Spleen (tissue), 11 donors: Measurements from ENCODE around the gene SLC26A3. TPM values are rescaled to one million over a fixed set of nuclear protein-coding genes. Genes with fewer than 3 reads are reported as not detected.

Experiments used
- DNase-seq: peaks from one replicate; pipeline ENCODE4 v3.0.0-alpha.2; 2020
- H3K27ac ChIP-seq, 8 donors: fragments of 200-600 bp; sonication (generic) in 7 of 8; 1 replicate in 4 of 8; 2 replicates in 4 of 8; pipeline versions ENCODE4 v1.5.0 to v1.8.0; 2016 to 2021; ENCODE audit warnings: inconsistent platforms in 4 of 8, mild to moderate bottlenecking in 4 of 8, moderate library complexity in 1 of 8
- H3K27me3 ChIP-seq, 7 donors: fragments of 200-600 bp; sonication (generic) in 6 of 7; replicated peaks in 1 of 7; 1 replicate in 4 of 7; 2 replicates in 3 of 7; pipeline versions ENCODE4 v1.5.0 to v1.8.0; 2016 to 2021; ENCODE audit warnings: inconsistent platforms in 3 of 7, mild to moderate bottlenecking in 1 of 7
- H3K36me3 ChIP-seq, 6 donors: fragments of 200-600 bp; sonication (generic) in 5 of 6; 1 replicate in 4 of 6; 2 replicates in 2 of 6; pipeline versions ENCODE4 v1.5.0 to v1.8.0; 2016 to 2021; ENCODE audit warnings: inconsistent platforms in 2 of 6
- H3K4me1 ChIP-seq, 6 donors: fragments of 200-600 bp; sonication (generic) in 5 of 6; 1 replicate in 3 of 6; 2 replicates in 3 of 6; pipeline versions ENCODE4 v1.5.0 to v1.8.0; 2016 to 2021; ENCODE audit warnings: inconsistent platforms in 3 of 6
- H3K4me3 ChIP-seq, 8 donors: fragments of 200-600 bp; sonication (generic) in 7 of 8; 1 replicate in 4 of 8; 2 replicates in 4 of 8; pipeline versions ENCODE4 v1.5.0 to v1.8.0; 2016 to 2021; ENCODE audit warnings: inconsistent platforms in 4 of 8, mild to moderate bottlenecking in 4 of 8, moderate library complexity in 2 of 8
- H3K9me3 ChIP-seq, 8 donors: fragments of 200-600 bp; sonication (generic) in 7 of 8; 1 replicate in 4 of 8; 2 replicates in 4 of 8; pipeline versions ENCODE4 v1.5.0 to v1.8.0; 2016 to 2021; ENCODE audit warnings: inconsistent platforms in 4 of 8
- CTCF ChIP-seq, 11 experiments: fragments of 200-600 bp in 7 of 11; fragments of 450-650 bp in 4 of 11; sonication (generic) in 4 of 11; IDR thresholded peaks in 8 of 11; conservative IDR thresholded peaks in 3 of 11; 1 replicate in 7 of 11; 2 replicates in 4 of 11; pipeline versions ENCODE4 v1.4.0 to v1.8.0; 2016 to 2021; ENCODE audit warnings: antibody characterized with exemption in 11 of 11, inconsistent platforms in 4 of 11, mild to moderate bottlenecking in 1 of 11
- POLR2A ChIP-seq, 3 donors: fragments of 450-650 bp; IDR thresholded peaks; one replicate each; pipeline ENCODE4 v1.5.1; 2017; ENCODE audit warnings: antibody characterized with exemption in 3 of 3, mild to moderate bottlenecking in 1 of 3
- POLR2AphosphoS5 ChIP-seq, 3 donors: sonication (generic); formaldehyde crosslinking; IDR thresholded peaks; one replicate each; pipeline ENCODE4 v1.5.1; 2017; ENCODE audit warnings: antibody characterized with exemption in 3 of 3
- WGBS, 5 donors: extraction: QIAGEN DNeasy Blood & Tissue Kit in 3 of 5; methylation state at CpG; one replicate each; pipeline versions ENCODE4 v1.1.5 to v1.1.7; 2013 to 2018; 5-methylcytosine and 5-hydroxymethylcytosine counted together
- intact Hi-C: fragments of 100-400 bp; cut with DNase I; formaldehyde crosslinking; loops from one replicate; pipeline ENCODE4 v1.15.0; 2023; ENCODE audit warnings: low total_unique reads
- polyA plus RNA-seq, 3 donors: library from polyadenylated mRNA; stranded (reverse); fragments of 200-250 nt; gene quantifications; one replicate each; pipeline ENCODE4 v1.2.1, GENCODE V29; 2013
- total RNA-seq, 7 donors: library from RNA; depleted of rRNA in 3 of 7; stranded (reverse); fragments of >200 nt in 3 of 7; fragmentation: NEBNext Ultra II Directional in 4 of 7; extraction: Animal tissue kit (Norgen Biotek cat#: 25700) in 4 of 7; gene quantifications; one replicate each; pipeline versions ENCODE4 v1.1.0 to v1.2.1, GENCODE V29; 2016 to 2021
- donor health status: healthy with polysubstance abuse.
- donor health status: DM: no; HTN: no; CAD: no; lungs with moderate emphysema.
- donor health status: DM: no; HTN: no; CAD: no.
- donor health status: Bipolar disorder and iron deficiency.
- donor health status: healthy.
- donor health status: DM: no; HTN: no; CAD: no.
- donor health status: DM: yes; HTN: yes; CAD: no.

SLC26A3 gene
- total and polyA plus RNA-seq, 10 donors = 0.13 to 0.37 TPM; not detected in 8

GRCh38 chr7:107792364-107792763 is 10.7 kb downstream of the SLC26A3 start:
- Histone ChIP-seq H3K4me3 (no peak overlapping the region), H3K9me3 (no peaks in the 10 kb centered on the region), H3K27ac (no peak overlapping the region), H3K36me3 (no peaks in the 10 kb centered on the region), H3K27me3 (no peaks in the 10 kb centered on the region), H3K4me1 (no peaks in the 10 kb centered on the region)
- DNase-seq = no peak
- TF ChIP-seq POLR2A (IDR thresholded peaks at IDR 0.05) = no peak
- no peak for TF ChIP-seq CTCF (IDR thresholded peaks at IDR 0.05 in 8 of 11, conservative IDR thresholded peaks at IDR 0.05 in 3 of 11)
- no peak for TF ChIP-seq POLR2AphosphoS5 (IDR thresholded peaks at IDR 0.05)
- WGBS, 5 donors = 72 to 91% (median 87%) methylated on average over 6 of the region's 6 CpGs
- intact Hi-C loops = no loop called here

- H3K4me1 ChIP-seq = no peaks in the 10 kb centered on the region
- H3K27ac ChIP-seq = no peak overlapping the region
- 91 to 95% (median 92%) methylated on average over 6 of the region's 6 CpGs for WGBS, 5 donors
- no peak overlapping the region for H3K4me3 ChIP-seq
- no peak for TF ChIP-seq CTCF (IDR thresholded peaks at IDR 0.05 in 8 of 11, conservative IDR thresholded peaks at IDR 0.05 in 3 of 11)
- no peak for TF ChIP-seq POLR2A (IDR thresholded peaks at IDR 0.05)
- TF ChIP-seq POLR2AphosphoS5 (IDR thresholded peaks at IDR 0.05) = no peak
- no peaks in the 10 kb centered on the region for H3K9me3 ChIP-seq
- no peaks in the 10 kb centered on the region for H3K36me3 ChIP-seq
- H3K27me3 ChIP-seq = peaks cover 0 to 7% (median 0%) of the 10 kb centered on the region in 7 donors
- no peak for DNase-seq
- intact Hi-C loops = no loop called here
Observed at GRCh38 chr7:107789647-107790046, 13.4 kb downstream of the SLC26A3 start.

- Histone ChIP-seq H3K27ac (no peak overlapping the region), H3K27me3 (peaks cover 0 to 7% (median 0%) of the 10 kb centered on the region in 7 donors), H3K36me3 (no peaks in the 10 kb centered on the region), H3K9me3 (no peaks in the 10 kb centered on the region), H3K4me1 (no peaks in the 10 kb centered on the region), H3K4me3 (no peak overlapping the region)
- WGBS, 5 donors = 65 to 83% (median 78%) methylated on average over 3 of the region's 3 CpGs
- intact Hi-C loops = no loop called here
- no peak for DNase-seq
- TF ChIP-seq POLR2AphosphoS5 (IDR thresholded peaks at IDR 0.05) = no peak
- no peak for TF ChIP-seq CTCF (IDR thresholded peaks at IDR 0.05 in 8 of 11, conservative IDR thresholded peaks at IDR 0.05 in 3 of 11)
- TF ChIP-seq POLR2A (IDR thresholded peaks at IDR 0.05) = no peak
Observed at GRCh38 chr7:107788662-107789061, 14.4 kb downstream of the SLC26A3 start.

- no peaks in the 10 kb centered on the region for H3K36me3 ChIP-seq
- H3K4me3 ChIP-seq = no peak overlapping the region
- H3K4me1 ChIP-seq = no peaks in the 10 kb centered on the region
- no peak for DNase-seq
- intact Hi-C loops = no loop called here
- no peak for TF ChIP-seq CTCF (IDR thresholded peaks at IDR 0.05 in 8 of 11, conservative IDR thresholded peaks at IDR 0.05 in 3 of 11)
- TF ChIP-seq POLR2AphosphoS5 (IDR thresholded peaks at IDR 0.05) = no peak
- no peak for TF ChIP-seq POLR2A (IDR thresholded peaks at IDR 0.05)
- H3K27ac ChIP-seq = no peak overlapping the region
- H3K9me3 ChIP-seq = no peaks in the 10 kb centered on the region
- H3K27me3 ChIP-seq = peaks cover 0 to 7% (median 0%) of the 10 kb centered on the region in 7 donors
- WGBS, 5 donors = 90 to 98% (median 95%) methylated on average over 1 of the region's 1 CpG
Observed at GRCh38 chr7:107788216-107788615, 14.8 kb downstream of the SLC26A3 start.
